Keratinocyte (primary cell): ENCODE measurements around the gene ALG2.

Experiments used
- EZH2 ChIP-seq: IDR thresholded peaks from one replicate; pipeline ENCODE4 v1.6.1; 2012; ENCODE audit warnings: inconsistent platforms, mild to moderate bottlenecking, low read length, moderate library complexity
- TF ChIP-seq, protein P1 (sequence below), 3 experiments: IDR thresholded peaks in 1 of 3; conservative IDR thresholded peaks in 1 of 3; optimal IDR thresholded peaks in 1 of 3; 2 replicates in 2 of 3; 3 replicates in 1 of 3; pipeline versions ENCODE3 to v1.5.1; 2011; ENCODE audit warnings: low read length in 3 of 3, mild to moderate bottlenecking in 3 of 3, moderate library complexity in 2 of 3, control low read depth in 1 of 3, inconsistent platforms in 1 of 3; ENCODE audit not compliant: insufficient read depth in 2 of 3; ENCODE audit errors: extremely low read depth in 1 of 3

DNA sequence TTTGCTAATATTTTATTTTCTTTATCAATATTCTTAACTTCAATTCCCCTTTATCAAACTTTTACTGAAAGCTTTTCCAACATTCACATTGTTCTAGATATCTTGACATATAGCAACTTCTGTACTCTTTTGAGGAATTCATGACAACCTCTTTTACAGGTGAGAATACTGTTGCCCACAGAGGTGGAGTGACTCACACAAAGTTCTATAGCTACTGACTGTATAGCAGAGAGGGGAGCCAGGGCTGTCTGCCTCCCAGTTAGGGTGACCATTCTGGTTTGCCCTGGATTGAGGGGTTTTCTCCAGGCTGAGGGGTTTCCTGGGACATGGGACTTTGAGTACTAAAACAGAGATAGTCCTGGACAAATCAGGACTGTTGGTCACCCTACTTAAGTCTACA is 16.6 kb upstream of the ALG2 start:
- TF ChIP-seq, protein P1, sequence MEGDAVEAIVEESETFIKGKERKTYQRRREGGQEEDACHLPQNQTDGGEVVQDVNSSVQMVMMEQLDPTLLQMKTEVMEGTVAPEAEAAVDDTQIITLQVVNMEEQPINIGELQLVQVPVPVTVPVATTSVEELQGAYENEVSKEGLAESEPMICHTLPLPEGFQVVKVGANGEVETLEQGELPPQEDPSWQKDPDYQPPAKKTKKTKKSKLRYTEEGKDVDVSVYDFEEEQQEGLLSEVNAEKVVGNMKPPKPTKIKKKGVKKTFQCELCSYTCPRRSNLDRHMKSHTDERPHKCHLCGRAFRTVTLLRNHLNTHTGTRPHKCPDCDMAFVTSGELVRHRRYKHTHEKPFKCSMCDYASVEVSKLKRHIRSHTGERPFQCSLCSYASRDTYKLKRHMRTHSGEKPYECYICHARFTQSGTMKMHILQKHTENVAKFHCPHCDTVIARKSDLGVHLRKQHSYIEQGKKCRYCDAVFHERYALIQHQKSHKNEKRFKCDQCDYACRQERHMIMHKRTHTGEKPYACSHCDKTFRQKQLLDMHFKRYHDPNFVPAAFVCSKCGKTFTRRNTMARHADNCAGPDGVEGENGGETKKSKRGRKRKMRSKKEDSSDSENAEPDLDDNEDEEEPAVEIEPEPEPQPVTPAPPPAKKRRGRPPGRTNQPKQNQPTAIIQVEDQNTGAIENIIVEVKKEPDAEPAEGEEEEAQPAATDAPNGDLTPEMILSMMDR (optimal IDR thresholded peaks at IDR 0.05 in 1 of 3, IDR thresholded peaks at IDR 0.05 in 1 of 3, conservative IDR thresholded peaks at IDR 0.05 in 1 of 3; ENCODE audit: extremely low read depth in 1 of 3, insufficient read depth in 2 of 3, low read length in 3 of 3), result no peak
- TF ChIP-seq EZH2, result no peak
